GM19043 (cell line): Measurements from ENCODE around the gene CDH23.

Experiments
- ATAC-seq: cut with Tn5 transposase; IDR thresholded peaks from one replicate; pipeline ENCODE4 v1.9.1; 2021; ENCODE audit warnings: low read depth; ENCODE audit not compliant: unreplicated experiment

CDH23 gene

GRCh38 chr10:71391701-71392100, 5.0 kb upstream of the CDH23 start:
- ATAC-seq = no peak

GRCh38 chr10:71392292-71392691, 4.4 kb upstream of the CDH23 start:
- no peak for ATAC-seq

DNA sequence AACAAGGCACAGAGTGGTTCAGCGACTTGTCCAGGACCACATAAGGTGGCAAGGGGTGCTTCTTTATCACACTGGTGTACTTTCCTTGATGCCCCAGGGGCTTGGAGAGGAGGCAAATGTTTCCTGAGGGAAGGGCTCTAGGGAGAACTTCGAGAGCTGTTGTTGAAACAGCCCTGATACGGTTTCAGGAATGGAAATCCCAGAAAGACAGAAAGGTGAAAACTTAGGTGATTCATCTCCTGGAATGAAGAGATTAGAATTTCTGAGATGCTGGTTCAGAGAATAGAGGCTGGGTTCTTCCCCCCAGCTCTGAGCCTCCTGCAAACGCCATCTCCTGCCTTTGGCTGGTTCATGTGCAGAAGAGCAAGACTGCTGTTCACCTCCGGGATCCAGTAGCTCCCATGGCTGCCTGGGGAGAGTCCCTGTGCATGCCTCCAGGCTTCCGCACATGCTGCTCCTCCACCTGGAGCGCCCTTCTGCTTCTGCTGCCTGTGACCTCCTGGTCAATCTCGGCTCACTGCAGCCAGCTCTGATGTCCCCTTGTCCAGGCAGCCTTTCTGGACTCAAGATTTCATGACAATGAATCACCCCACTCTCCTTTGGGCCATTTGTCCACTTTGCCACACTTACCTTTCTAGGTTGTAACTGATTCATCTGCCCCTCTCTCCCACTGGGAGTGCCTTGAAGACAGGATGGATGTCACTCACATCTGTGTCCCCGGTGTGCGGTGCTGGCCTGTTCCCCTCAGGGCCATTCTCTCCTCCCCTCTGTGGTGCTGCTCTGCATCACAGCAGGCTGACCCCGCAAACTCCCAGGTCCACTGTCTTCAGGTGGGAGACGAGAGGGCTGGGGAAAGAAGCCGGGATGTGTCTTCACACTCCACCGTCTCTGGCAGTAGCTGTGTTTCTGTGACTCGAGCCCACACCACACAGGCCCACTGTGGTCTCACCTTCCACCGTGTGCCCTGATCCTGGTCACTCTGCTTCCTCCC, 3.6 kb upstream of the CDH23 start:
- ATAC-seq = no peak

- ATAC-seq = no peak
Observed at GRCh38 chr10:71393841-71394475, 2.8 kb upstream of the CDH23 start.

DNA sequence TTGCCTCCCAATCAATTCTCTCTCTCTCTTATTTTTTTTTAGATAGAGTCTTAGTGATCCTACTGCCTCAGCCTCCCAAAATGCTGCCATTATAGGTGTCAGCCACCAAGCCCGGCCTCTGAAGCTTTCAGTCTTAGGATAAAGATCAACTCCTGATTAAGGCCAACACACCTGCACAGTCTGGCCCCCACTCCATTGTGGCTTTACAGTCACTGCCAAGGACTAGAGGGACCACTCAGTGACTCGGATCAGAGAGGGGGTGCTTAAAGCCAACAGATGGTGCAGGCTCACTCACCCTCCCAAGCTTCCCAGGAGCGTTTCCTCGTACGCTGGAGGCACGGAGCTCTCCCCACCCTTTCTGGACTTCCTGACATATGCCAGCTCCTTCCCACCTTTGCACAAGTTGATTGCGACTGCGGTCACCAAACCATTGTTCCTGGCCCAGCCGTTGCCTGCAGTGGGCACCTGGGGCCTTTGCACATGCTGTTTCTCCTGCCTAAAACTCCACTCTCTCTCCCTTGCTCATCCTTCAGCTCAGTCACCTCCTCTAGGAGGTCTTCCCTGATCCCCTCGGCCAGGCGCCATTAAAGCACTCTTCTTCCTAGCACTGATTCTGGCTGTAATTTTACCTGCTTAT, 1.7 kb upstream of the CDH23 start:
- ATAC-seq = no peak

DNA sequence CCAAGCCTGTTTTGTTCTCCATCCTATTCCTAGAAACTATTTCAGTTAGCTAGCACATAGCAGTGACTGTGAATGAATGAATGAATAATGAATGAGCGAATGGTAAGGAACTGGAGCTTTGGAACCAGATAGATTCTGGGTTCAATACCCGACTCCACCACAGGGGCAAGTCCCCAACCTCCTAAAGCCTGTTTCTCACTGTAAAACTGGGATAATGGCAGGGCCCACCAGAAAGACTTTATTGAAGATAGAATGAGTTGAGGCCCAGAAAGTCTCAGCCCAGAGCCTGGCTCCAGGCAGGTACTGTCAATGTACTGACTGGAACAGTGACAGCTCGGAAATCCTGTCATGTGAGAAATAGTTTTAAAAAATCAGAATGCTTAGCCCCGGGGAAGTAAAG, 1.1 kb upstream of the CDH23 start:
- no peak for ATAC-seq

GRCh38 chr10:71396084-71396710, 523 bp upstream of the CDH23 start:
- no peak for ATAC-seq

DNA sequence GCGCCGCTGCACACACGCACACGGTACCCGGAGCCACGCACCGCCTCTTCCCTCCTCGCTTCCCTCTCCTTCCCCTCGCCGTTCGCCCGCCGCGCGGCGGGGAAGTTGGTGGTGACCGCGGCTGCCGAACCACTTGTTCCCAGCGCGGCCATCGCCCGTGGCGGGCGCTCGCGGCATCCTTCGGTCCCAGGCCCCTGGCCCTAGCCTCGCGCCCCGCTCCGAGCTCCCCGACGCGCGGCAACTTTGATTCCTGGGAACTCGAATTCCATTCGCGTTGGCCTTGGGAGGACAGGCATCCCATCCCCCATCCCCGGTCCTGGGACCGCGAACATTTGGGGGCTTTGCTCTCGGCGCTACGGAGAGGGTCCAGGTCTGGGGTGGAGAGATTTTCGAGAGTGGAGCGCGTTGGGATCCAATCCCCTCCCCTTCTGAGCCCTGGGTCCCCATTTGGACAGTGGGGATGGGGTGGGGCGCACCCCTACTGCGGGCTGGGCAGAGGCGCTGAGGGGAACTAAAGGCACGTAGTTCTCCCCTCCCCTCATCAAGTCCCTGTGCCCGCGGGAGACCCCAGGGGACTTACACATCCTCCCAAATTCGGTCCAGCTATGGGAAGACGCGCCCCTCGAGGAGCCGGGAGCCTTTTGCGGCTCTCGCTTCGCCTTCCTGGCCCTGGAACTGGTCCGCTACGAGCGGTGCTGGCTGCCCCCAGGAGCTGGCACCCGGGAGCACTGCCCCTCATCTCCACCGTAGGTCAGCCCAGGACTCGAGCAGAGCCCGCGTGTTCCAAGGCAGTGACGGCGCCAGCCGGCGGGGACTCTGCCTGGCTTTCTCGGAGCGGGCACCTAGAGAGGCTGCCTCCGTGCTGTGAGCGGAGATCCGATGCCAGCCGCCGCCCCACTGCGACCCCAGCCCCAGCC, 834 bp downstream of the CDH23 start:
- ATAC-seq = no peak

DNA sequence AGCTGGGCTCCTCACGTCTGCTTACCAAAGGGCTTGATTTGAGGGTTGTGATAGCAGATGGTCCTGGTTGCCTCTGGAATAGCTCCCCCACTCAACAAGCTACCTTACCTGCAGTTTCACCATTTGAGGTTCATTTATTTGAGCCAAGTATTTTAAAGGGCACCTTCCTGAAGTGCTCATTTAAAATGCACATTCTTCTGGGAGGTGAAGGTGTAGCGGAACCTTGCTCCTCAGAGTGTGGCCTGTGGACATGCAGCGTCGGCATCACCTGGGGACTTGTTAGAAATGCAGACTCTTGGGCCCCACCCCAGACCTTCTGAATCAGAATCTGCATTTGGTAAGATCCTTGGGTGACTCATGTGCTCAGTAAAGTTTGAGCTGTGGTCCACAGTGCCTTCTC, 2.3 kb downstream of the CDH23 start:
- ATAC-seq = no peak

DNA sequence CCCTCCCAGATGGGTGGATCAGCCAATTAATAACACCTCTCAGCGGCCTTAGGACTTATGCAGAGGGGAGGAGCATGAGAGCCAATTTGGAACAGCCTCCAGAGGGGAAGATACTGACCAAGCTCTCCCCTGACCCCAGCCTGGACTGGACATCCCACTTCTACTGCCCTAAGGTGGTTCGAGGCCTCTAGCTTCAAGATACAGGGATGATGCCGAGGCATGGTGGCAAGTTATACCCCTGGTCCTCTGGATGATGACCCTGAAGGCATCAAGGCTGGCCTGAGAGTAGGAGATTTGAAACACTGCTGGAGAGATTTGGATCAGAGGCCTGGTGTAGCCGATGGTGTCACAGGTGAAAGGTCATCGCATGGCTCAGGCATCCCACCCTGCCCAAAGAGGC, 3.2 kb downstream of the CDH23 start:
- ATAC-seq = no peak

- ATAC-seq = no peak
Observed at GRCh38 chr10:71401056-71401455, 4.3 kb downstream of the CDH23 start.

DNA sequence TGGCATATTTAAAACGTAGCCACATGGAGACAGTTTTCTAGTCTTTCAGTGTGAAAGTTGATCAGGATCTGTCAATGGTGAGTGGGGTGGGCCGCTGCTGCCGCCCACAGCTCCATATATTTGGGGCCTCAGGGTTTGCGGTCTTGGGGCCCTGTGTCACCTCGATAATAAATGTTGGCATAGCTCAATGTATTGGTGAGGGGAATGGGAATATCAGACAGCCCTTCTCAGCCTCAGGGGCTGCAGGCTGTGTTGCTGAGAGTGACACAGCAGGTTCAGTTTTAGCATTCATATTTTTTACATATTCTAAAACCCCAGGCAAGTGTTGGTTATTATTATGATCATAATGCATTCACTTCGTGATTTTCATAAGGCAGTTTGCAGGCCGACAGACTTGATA, 5.3 kb downstream of the CDH23 start:
- ATAC-seq = no peak

DNA sequence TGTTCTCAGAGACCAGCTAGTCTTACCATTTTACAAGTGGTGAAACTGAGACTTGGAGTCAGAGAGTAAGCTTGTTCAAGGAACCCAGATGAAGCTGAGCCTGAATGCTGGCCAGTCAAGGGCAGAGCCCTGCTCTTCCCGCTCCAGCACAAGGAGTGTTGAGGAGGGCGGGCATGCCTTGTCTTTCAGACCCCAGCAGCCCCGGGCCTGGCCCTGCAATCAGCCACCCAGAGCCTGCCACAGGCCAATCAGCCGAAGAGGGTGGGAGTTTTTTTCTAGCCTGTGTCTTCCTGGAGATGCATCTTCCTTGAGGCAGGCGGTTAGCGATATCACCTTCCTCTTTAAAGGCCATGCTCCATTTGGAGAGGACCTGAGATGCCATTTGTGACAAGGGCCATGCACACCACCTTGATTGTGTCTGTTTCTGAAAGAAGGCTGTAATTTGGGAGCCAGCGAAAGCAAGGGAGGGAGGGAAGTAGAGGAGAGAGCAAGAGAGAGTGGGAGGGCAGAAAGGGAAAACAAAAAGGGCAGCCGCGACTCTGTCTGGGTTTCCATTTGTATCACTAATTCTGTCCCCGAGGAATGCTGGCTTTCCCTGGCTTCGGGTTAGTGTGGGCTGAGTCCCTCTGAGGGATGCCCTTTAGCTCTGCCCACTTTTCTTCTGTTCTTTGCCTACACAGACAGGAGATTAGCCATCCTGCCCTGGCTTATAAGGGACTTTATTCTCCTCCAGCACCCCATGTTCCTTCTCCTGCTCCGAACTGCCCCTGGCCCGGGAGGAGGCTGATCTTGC, 8.0 kb downstream of the CDH23 start:
- no peak for ATAC-seq

DNA sequence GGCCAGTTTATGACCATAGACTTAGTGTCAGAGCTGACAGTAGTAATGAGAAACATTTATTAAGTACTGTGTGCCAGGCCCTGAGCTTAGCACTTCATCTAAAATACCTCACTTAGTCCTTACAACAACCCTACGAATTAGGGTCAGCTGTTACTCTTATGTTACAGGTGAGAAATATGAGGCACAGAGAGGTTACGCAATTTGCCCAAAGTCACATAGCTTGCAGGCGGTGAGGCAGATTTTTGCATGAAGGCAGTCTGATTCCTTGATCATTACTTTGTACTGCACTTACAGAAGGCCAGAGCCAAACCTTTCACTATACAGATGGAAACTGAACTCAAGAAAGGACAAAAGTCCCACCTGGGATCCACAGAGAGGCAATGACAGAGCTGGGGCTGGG, 10.2 kb downstream of the CDH23 start:
- no peak for ATAC-seq

GRCh38 chr10:71408436-71409225, 11.9 kb downstream of the CDH23 start:
- ATAC-seq = no peak

DNA sequence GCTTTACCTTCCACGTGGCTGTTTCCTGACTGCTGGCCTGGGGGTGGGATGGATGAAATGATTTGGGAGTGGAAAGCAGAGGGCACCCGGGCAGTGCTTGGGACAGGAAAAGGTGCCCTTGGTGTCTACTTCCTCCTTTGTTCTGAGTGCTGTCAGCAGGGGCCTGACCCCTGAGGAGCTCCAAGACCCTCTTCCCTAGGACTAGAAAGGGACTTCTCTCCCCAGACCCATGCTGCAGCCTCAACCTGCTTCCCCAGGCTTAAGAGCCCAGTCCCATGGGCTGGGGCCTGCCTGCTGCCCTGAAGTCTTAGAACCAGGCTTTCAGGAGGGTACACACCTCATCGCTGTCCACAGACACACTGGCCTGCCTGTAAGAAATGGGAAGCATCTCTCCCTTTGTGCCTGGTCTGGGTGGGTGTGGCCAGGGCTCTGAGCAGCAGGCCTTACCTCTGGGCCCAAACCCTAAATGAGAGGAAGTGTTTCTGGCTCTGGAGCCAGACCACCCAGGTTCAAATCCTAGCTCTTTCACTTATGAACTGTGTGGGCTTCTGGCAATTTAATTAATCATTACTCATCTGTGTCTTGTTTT, 12.9 kb downstream of the CDH23 start:
- ATAC-seq = no peak

DNA sequence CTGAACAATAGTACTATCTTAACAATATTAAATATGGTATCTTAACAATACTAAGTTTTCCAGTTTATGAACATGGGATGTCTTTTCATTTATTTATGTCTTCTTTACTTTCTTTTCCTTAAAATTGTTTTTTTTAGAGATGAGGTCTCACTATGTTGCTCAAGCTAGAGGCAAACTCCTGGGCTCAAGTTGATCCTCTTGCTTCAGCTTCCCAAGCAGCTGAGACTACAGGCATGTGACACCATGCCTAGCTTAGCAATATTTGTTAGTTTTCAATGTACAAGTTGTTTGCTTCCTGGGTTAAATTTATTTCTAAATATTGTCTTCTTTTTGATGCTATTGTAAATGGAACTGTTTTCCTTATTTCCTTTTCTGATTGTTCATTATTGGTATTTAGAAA, 16.9 kb downstream of the CDH23 start:
- ATAC-seq = no peak

DNA sequence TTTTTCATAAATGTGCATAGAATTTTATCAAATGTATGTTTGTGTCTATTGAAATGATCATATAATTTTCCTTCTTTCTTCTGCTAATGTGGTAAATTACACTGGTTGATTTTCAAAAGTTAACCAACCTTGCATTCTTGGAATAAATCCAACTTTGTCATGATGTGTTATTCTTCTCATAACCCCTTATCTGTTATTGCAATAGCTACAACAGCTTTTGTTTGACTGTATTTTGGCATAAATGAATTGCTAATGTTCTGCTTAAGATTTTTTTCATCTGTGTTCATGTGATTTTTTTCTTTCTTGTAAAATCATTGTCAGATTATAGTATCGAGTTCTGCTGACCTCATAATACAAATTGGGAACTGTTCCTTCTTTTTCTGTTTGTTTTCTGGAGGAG, 17.6 kb downstream of the CDH23 start:
- no peak for ATAC-seq
